T1000 (cell line): ENCODE data around the gene SIPA1L2.

Experiments
- DNase-seq: peaks from one replicate; lab custom pipeline; 2025; ENCODE audit warnings: mixed read lengths; lab: John Stamatoyannopoulos, UW

The SIPA1L2 gene

DNA sequence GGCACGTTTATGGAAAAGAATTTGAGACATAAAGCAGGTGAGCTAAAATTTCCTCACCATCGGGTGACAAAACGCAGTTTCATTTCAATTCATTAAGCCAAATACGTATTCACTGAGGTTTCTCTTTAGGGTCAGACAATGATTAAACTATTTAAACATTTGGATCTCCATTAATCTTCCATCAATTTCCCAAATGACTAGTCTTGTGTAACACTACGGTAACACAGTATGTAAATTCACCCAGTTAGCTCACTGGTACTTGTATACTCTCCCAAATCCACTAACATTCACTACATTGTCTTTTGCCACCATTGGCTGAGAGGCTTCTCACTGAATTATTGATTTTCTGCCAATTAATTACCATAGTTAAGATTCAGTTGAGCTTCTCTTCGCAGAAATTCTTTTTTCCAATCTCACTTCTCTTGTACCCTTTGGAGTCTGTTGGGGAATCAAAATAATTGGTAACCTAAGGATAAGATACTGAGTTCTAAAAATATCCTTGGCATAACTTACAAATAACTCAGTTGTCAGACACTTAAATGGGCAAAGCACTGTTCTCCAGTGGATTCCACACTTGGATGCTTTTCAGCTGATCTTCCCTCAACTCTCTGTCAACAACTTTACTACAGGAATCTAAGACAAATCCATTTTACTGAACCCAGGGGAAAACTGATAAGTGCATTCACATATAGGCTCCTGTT lies 40.7 kb downstream of the SIPA1L2 start:
- no peak for DNase-seq

DNA sequence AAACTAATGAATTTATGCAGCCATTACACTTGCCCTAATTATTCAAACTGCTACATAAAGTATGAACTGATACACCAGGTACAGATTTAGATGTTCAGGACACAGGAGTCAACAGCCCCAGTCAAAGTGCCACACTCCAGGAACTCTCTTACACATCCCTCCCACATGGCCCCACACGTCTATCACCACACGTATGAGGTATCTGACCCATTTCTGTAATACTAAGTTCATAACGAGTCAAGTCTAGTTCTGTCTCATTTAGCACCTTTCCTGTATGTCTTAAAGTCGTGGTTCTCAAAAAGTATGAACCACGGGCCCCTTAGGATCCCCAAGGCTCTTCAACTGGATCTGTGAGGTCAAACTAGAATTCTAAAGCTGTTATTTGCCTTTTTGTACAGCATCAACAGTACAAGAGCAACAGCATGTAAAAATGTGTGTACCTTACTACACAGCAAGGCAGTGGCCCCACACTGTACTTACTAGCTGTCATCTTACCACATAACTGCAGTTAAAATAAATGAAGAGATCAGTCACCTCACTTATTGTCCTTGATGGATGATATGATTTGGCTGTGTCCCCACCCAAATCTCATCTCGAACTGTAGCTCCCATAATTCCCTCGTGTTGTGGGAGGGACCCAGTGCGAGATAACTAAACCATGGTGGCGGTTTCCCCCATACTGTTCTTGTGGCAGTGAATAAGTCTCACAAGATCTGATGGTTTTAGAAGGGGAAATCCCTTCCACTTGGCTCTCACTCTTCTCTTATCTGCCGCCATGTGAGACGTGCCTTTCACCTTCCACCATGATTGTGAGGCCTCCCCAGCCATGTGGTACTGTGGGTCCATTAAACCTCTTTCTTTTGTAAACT lies 42.6 kb downstream of the SIPA1L2 start:
- no peak for DNase-seq

DNA sequence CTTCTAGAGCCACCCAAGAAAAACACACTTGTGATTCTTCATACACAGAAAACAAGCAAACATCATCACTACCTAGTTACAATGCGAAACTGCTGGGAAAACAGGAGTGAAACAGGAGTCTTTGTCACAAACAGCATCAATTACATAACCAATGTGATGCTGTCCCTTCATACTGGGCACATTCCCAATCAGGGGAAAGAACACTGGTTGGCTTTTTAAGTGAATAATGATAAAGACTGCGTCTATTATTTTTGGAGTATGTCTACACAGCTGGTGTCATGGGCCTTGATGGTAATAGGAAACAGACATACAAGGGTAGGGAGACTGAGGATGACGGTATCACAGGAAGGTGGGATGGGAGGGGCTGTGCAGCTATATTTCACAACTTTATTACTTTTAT lies 43.3 kb downstream of the SIPA1L2 start:
- no peak for DNase-seq

DNA sequence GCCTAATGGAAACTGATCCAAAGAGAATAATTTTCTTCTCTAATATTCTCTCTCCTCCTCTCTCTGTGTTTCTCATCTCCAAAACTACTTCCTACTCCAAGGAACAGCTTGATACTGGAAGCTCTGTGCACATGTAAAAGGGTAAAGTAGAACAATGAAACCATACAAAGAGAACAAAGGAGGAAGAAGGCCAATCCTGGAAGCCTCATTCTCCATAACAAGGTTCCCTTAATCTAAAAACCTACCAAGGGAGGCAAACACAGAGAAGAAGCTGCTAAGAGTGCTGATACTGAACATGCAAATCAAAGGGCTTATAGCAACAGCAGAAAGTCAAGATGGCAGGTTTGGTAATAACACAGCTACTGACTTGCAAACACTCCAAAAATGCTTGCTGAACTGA lies 44.4 kb downstream of the SIPA1L2 start:
- DNase-seq = no peak

DNA sequence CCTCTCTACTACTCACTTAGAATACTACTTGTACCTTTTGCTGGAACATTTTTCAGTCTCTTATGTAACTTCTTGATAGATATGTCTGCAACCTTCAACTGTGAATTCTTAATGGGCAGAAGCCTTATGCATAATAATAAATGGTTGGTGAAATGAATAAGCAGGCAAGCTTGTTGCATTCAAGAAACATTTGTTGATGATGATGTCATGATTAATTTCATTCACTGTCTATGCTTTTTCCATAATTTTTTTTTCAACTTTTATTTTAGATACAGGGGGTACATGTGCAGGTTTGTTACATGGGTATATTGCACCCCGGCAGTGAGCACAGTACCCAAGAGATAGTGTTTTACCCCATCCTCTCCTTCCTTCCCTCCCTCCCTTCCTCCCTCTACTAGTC lies 48.0 kb downstream of the SIPA1L2 start:
- no peak for DNase-seq
